HCT116 (cell line): ENCODE results near the gene HMGB4. TPM values are rescaled to one million over a fixed set of nuclear protein-coding genes. Genes with fewer than 3 reads are reported as not detected.

Source experiments
- ATAC-seq: fragments of 200-7000 bp; cut with Tn5 transposase; 2 replicates; pipeline ENCODE4 v1.9.1; 2020; ENCODE audit warnings: mild to moderate bottlenecking, moderate library complexity
- BruUV-seq: library from RNA; stranded (reverse); fragments of 400-500 nt; replicated peaks from 2 replicates; lab custom pipeline; 2021; lab: Mats Ljungman, UMichigan
- CTCF ChIA-PET: fragments of 300-600 bp; sonication (Branson Sonifier 250); formaldehyde crosslinking; loops from one replicate; lab custom pipeline; 2021; ENCODE audit warnings: antibody characterized with exemption; lab: Charles Lee
- POLR2A ChIA-PET: fragments of 300-600, 350-600 bp; sonication (Branson Sonifier 250); formaldehyde crosslinking; loops from one replicate; lab custom pipeline; 2021; ENCODE audit warnings: antibody characterized with exemption; lab: Charles Lee
- RAD21 ChIA-PET, 2 experiments: fragments of 300-600 bp; sonication (Branson Sonifier 250); formaldehyde crosslinking; loops; one replicate each; lab custom pipeline; 2023; ENCODE audit warnings: low total read pairs in 2 of 2; ENCODE audit not compliant: uncharacterized antibody in 2 of 2, unreplicated experiment in 2 of 2, low non-redundant PET in 1 of 2; lab: Charles Lee
- DNase-seq: peaks from one replicate; pipeline ENCODE4 v3.0.0-alpha.2; 2010; ENCODE audit warnings: low read depth, low spot score
- H2AFZ ChIP-seq: fragments of 200-600 bp; shearing (Covaris generic), sonication (generic); 2 replicates; pipeline ENCODE4 v1.6.1; 2017; ENCODE audit warnings: low read depth, mixed run types, mixed read lengths, antibody characterized with exemption, low read length; ENCODE audit not compliant: poor library complexity, severe bottlenecking
- H3K27ac ChIP-seq: 2 replicates; pipeline ENCODE4 v1.5.1; 2012; ENCODE audit warnings: low read depth, low read length
- H3K27me3 ChIP-seq: fragments of 200-600 bp; sonication (generic); 2 replicates; pipeline ENCODE4 v1.6.1; 2016; ENCODE audit warnings: mixed run types, low read length, mixed read lengths; ENCODE audit not compliant: insufficient read depth
- H3K36me3 ChIP-seq, 2 experiments: fragments of 200-500 bp in 1 of 2; fragments of 200-600 bp in 1 of 2; sonication (Bioruptor generic) in 1 of 2; sonication (generic) in 1 of 2; 2 replicates each; pipeline versions ENCODE4 v1.5.1 to v1.6.1; 2014 to 2016; ENCODE audit warnings: low read length in 2 of 2, inconsistent platforms in 1 of 2, mixed read lengths in 1 of 2, mixed run types in 1 of 2; ENCODE audit not compliant: insufficient read depth in 2 of 2, control insufficient read depth in 1 of 2
- H3K4me1 ChIP-seq, 2 experiments: fragments of 200-600 bp in 1 of 2; sonication (generic) in 1 of 2; 2 replicates each; pipeline versions ENCODE4 v1.5.1 to v1.6.1; 2012 to 2017; ENCODE audit warnings: low read length in 2 of 2, inconsistent platforms in 1 of 2, mild to moderate bottlenecking in 1 of 2, mixed read lengths in 1 of 2, mixed run types in 1 of 2, moderate library complexity in 1 of 2; ENCODE audit not compliant: insufficient read depth in 2 of 2, control insufficient read depth in 1 of 2
- H3K4me2 ChIP-seq: fragments of 200-600 bp; sonication (generic); 2 replicates; pipeline ENCODE4 v1.6.1; 2017; ENCODE audit warnings: mixed run types, low read length, mixed read lengths
- H3K4me3 ChIP-seq, 2 experiments: fragments of 200-600 bp in 1 of 2; sonication (generic) in 1 of 2; replicated peaks in 1 of 2; 2 replicates each; pipeline ENCODE4 v1.5.1; 2011 to 2016; ENCODE audit warnings: low read length in 2 of 2, control low read depth in 1 of 2, low read depth in 1 of 2, mild to moderate bottlenecking in 1 of 2, mixed read lengths in 1 of 2, mixed run types in 1 of 2
- H3K79me2 ChIP-seq: fragments of 200-600 bp; sonication (generic); 2 replicates; pipeline ENCODE4 v1.6.1; 2017; ENCODE audit warnings: mild to moderate bottlenecking, mixed run types, low read length, moderate library complexity, mixed read lengths; ENCODE audit not compliant: insufficient read depth
- H3K9ac ChIP-seq: fragments of 200-600 bp; sonication (generic); 2 replicates; pipeline ENCODE4 v1.6.1; 2016; ENCODE audit warnings: low read length, mixed read lengths
- H3K9me2 ChIP-seq: fragments of 200-600 bp; sonication (generic), shearing (Covaris generic); 2 replicates; pipeline ENCODE4 v1.6.1; 2017; ENCODE audit warnings: mixed run types, mild to moderate bottlenecking, moderate library complexity; ENCODE audit not compliant: insufficient read depth
- H3K9me3 ChIP-seq, 2 experiments: fragments of 200-500 bp in 1 of 2; fragments of 200-600 bp in 1 of 2; sonication (Bioruptor generic) in 1 of 2; sonication (generic) in 1 of 2; 2 replicates each; pipeline ENCODE4 v1.6.1; 2014 to 2017; ENCODE audit warnings: low read length in 2 of 2, mixed read lengths in 2 of 2, inconsistent platforms in 1 of 2, low read depth in 1 of 2, mild to moderate bottlenecking in 1 of 2, mixed run types in 1 of 2, moderate library complexity in 1 of 2; ENCODE audit not compliant: control insufficient read depth in 1 of 2, insufficient read depth in 1 of 2
- H4K20me1 ChIP-seq: fragments of 200-600 bp; sonication (generic), shearing (Covaris generic); 2 replicates; pipeline ENCODE4 v1.6.1; 2017; ENCODE audit warnings: mixed run types, mild to moderate bottlenecking, moderate library complexity; ENCODE audit not compliant: insufficient read depth
- CEBPB ChIP-seq: IDR thresholded peaks from 2 replicates; pipeline ENCODE4 v1.6.1; 2012; ENCODE audit warnings: low read depth
- CTCF ChIP-seq, 3 experiments: fragments of 200-600 bp in 1 of 3; sonication (generic) in 1 of 3; IDR thresholded peaks in 2 of 3; conservative IDR thresholded peaks in 1 of 3; 2 replicates each; pipeline ENCODE4 v1.5.1; 2012 to 2017; ENCODE audit warnings: low read depth in 2 of 3, low read length in 2 of 3, antibody characterized with exemption in 1 of 3, borderline replicate concordance in 1 of 3, control low read depth in 1 of 3, mild to moderate bottlenecking in 1 of 3, mixed read lengths in 1 of 3, mixed run types in 1 of 3, moderate library complexity in 1 of 3; ENCODE audit not compliant: insufficient read depth in 1 of 3
- EGR1 ChIP-seq: IDR thresholded peaks from 2 replicates; pipeline ENCODE4 v1.6.1; 2012; ENCODE audit warnings: low read depth
- ELF1 ChIP-seq: IDR thresholded peaks from 2 replicates; pipeline ENCODE4 v1.6.1; 2012; ENCODE audit warnings: low read depth, borderline replicate concordance
- JUND ChIP-seq: IDR thresholded peaks from 2 replicates; pipeline ENCODE4 v1.6.1; 2012
- POLR2A ChIP-seq: IDR thresholded peaks from 2 replicates; pipeline ENCODE4 v1.7.0; 2011; ENCODE audit warnings: borderline replicate concordance; ENCODE audit not compliant: insufficient read depth, insufficient read length; ENCODE audit errors: extremely low read depth
- SRF ChIP-seq: IDR thresholded peaks from 2 replicates; pipeline ENCODE4 v1.6.1; 2012; ENCODE audit warnings: low read depth
- ZNF274 ChIP-seq: fragments of 200-500 bp; sonication (Bioruptor generic); IDR thresholded peaks from 2 replicates; pipeline ENCODE4 v1.6.1; 2014; ENCODE audit warnings: mild to moderate bottlenecking, low read depth, low read length, inconsistent platforms
- intact Hi-C: fragments of 100-400 bp; cut with micrococcal nuclease; formaldehyde crosslinking; loops from 2 replicates; pipeline ENCODE4 v1.10.0; 2022
- total RNA-seq: library from RNA; stranded (reverse); gene quantifications from one replicate; pipeline ENCODE4 v1.2.1, GENCODE V29; 2021; ENCODE audit not compliant: unreplicated experiment
- TF ChIP-seq, protein P1 (sequence below): IDR thresholded peaks from 2 replicates; pipeline ENCODE4 v1.6.1; 2011; ENCODE audit warnings: mild to moderate bottlenecking, low read length, moderate library complexity; ENCODE audit not compliant: insufficient replicate concordance; ENCODE audit errors: extremely low read depth
- TF ChIP-seq, protein P2 (sequence below): IDR thresholded peaks from 2 replicates; pipeline ENCODE4 v1.6.1; 2012

Gene HMGB4
- total RNA-seq, 1 experiment from 2014 or later = not detected

- no peak for TF ChIP-seq CTCF (IDR thresholded peaks at IDR 0.05 in 2 of 3, conservative IDR thresholded peaks at IDR 0.05 in 1 of 3; ENCODE audit: borderline replicate concordance in 1 of 3, insufficient read depth in 1 of 3, low read depth in 2 of 3, low read length in 2 of 3)
These were observed 35.0 kb downstream of the HMGB4 start (continued) for GRCh38 chr1:33898881-33899280.

- H3K9me3 ChIP-seq = no peaks in the 10 kb centered on the region
- H3K9me2 ChIP-seq = no peaks in the 10 kb centered on the region
- ATAC-seq = no peak
- H3K36me3 ChIP-seq = no peaks in the 10 kb centered on the region
- no peak for TF ChIP-seq SRF
- TF ChIP-seq, protein P1, sequence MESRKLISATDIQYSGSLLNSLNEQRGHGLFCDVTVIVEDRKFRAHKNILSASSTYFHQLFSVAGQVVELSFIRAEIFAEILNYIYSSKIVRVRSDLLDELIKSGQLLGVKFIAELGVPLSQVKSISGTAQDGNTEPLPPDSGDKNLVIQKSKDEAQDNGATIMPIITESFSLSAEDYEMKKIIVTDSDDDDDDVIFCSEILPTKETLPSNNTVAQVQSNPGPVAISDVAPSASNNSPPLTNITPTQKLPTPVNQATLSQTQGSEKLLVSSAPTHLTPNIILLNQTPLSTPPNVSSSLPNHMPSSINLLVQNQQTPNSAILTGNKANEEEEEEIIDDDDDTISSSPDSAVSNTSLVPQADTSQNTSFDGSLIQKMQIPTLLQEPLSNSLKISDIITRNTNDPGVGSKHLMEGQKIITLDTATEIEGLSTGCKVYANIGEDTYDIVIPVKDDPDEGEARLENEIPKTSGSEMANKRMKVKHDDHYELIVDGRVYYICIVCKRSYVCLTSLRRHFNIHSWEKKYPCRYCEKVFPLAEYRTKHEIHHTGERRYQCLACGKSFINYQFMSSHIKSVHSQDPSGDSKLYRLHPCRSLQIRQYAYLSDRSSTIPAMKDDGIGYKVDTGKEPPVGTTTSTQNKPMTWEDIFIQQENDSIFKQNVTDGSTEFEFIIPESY = no peak
- no peak for TF ChIP-seq CEBPB
- no peak for TF ChIP-seq EGR1
- no peak for TF ChIP-seq POLR2A
- TF ChIP-seq JUND = no peak
- TF ChIP-seq ELF1 = no peak
- TF ChIP-seq, protein P2, sequence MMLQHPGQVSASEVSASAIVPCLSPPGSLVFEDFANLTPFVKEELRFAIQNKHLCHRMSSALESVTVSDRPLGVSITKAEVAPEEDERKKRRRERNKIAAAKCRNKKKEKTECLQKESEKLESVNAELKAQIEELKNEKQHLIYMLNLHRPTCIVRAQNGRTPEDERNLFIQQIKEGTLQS = no peak
- TF ChIP-seq ZNF274 = no peak
- RAD21 ChIA-PET = no interaction called here
- H3K9ac ChIP-seq = no peak overlapping the region
- CTCF ChIA-PET = no interaction called here
- no peaks in the 10 kb centered on the region for H3K4me1 ChIP-seq
- intact Hi-C loops = no loop called here
- H4K20me1 ChIP-seq = no peaks in the 10 kb centered on the region
- no peaks in the 10 kb centered on the region for H3K79me2 ChIP-seq
- H2AFZ ChIP-seq = no peak overlapping the region
- POLR2A ChIA-PET = no interaction called here
- peaks cover 27% of the 10 kb centered on the region for H3K27me3 ChIP-seq
- BruUV-seq = no TSS peak
- DNase-seq = no peak
- H3K4me3 ChIP-seq = no peak overlapping the region
- H3K4me2 ChIP-seq = no peak overlapping the region
- no peak overlapping the region for H3K27ac ChIP-seq
These were observed 35.9 kb downstream of the HMGB4 start for GRCh38 chr1:33899746-33900145.
